Measurements from ENCODE around the gene THAP4.

THAP4 gene

DNA sequence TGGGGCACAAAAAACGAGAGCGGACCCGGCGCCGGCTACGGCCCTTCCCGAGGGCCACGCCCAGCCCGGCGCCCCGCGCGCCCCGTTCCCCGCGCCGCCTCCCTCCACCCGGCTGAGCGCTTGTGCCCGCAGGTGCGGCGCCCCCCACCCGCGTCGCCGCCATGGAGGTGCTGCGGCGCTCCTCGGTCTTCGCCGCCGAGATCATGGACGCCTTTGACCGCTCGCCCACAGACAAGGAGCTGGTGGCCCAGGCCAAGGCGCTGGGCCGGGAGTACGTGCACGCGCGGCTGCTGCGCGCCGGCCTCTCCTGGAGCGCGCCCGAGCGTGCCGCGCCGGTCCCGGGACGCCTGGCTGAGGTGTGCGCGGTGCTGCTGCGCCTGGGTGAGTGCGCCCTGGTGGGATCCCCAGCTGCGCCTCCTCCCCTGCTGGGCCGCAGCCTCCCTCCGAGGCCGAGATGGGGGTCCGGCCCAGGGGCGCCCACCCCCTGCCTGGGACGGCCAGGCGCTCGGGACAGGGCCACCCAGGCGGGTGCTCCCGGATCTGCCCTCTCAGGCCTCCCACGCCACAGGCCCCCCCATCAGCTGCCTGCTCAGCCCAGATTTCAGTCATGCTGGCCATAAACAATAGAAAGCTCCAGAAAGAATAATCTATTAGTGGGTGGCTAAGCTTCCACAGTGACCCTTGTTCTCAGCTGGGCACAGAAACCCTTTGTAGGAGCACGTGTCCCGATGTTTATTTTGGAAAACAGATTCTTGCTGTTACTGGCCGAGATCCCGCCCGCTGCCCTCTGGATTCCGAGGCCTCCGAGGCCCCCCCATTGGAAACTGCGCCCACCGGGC is 77.4 kb downstream of the THAP4 start:
- peak overlapping the region; percentile 65 for H3K4me3 ChIP-seq (replicated peaks; ENCODE audit: low read depth, low read length)
- DNase-seq (ENCODE audit: extremely low read depth, low read depth), result no peak
- TF ChIP-seq, protein P1, sequence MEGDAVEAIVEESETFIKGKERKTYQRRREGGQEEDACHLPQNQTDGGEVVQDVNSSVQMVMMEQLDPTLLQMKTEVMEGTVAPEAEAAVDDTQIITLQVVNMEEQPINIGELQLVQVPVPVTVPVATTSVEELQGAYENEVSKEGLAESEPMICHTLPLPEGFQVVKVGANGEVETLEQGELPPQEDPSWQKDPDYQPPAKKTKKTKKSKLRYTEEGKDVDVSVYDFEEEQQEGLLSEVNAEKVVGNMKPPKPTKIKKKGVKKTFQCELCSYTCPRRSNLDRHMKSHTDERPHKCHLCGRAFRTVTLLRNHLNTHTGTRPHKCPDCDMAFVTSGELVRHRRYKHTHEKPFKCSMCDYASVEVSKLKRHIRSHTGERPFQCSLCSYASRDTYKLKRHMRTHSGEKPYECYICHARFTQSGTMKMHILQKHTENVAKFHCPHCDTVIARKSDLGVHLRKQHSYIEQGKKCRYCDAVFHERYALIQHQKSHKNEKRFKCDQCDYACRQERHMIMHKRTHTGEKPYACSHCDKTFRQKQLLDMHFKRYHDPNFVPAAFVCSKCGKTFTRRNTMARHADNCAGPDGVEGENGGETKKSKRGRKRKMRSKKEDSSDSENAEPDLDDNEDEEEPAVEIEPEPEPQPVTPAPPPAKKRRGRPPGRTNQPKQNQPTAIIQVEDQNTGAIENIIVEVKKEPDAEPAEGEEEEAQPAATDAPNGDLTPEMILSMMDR (IDR thresholded peaks at IDR 0.05; ENCODE audit: low read depth, low read length, missing control alignments), result no peak

DNA sequence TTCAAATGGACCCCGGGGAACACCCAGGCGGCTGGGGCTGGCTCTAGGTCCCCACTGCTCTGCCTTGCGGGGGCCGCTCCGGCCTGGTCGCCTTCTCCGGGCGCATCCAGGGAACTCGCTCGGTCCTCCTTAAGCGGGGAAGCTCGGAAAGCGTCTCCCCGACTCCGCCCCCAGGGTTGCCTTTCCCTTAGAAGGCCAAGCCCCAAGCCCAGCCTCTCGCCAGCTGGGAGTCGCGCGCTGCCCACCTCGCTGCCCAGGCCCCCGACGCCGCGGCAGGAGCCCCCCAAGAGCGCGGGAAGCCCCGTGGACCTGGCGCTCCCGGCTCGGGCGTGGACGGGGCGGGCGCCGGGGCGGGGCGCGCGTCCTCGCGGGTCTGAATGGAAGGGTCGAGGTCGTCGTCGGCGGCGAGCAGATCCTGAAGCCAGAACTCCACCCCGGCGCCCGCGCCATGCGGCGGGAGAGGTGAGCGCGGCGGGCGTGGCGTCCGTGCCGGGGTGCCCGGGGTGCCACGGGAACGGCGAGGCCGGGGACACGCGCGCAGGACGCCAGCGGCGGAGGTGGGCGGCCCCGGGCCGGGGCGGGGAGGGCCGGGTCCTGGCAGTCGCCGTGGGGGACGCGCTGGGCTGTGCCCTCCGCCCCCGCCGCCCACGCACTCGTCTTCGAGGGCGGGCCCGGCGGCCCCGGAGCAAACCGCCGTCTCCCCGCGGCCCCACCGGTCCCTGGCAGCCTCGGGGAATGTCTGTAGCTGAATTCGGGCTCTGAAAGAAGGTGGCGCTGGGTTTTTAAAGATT is 78.2 kb downstream of the THAP4 start, which contains the start of gene BOK:
Gene BOK, plus strand, starts transcription at position 214 of the 791 bp plus-strand sequence. CDS start 739 bp downstream, outside the sequence.
- peak; percentile 30 for DNase-seq (ENCODE audit: extremely low read depth, low read depth)
- peak within 1 kb of the TSS; percentile 65 for H3K4me3 ChIP-seq (replicated peaks; ENCODE audit: low read depth, low read length)
- TF ChIP-seq, protein P1 (IDR thresholded peaks at IDR 0.05; ENCODE audit: low read depth, low read length, missing control alignments), result no peak

DNA sequence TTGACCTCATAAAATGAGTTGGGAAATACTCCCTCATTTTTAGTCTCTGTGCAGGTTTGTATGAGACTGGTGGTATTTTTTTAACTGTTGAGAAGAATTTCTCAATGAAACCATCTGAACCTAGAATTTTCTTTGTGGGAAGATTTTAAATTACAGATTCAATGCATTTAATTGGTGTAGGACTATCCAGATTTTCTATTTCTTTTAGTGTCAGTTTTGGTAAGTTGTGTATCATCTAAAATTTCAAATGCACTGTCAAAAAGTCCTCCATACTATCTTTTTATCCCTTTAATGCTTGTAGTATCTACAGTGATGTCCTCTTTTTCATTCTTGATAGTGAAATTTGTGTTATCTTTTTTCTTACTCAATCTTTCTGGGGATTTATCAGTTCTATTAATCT is 80.2 kb downstream of the THAP4 start:
- TF ChIP-seq, protein P1 (IDR thresholded peaks at IDR 0.05; ENCODE audit: low read depth, low read length, missing control alignments), result no peak
- H3K4me3 ChIP-seq (replicated peaks; ENCODE audit: low read depth, low read length), result no peak overlapping the region
- DNase-seq (ENCODE audit: extremely low read depth, low read depth), result no peak

DNA sequence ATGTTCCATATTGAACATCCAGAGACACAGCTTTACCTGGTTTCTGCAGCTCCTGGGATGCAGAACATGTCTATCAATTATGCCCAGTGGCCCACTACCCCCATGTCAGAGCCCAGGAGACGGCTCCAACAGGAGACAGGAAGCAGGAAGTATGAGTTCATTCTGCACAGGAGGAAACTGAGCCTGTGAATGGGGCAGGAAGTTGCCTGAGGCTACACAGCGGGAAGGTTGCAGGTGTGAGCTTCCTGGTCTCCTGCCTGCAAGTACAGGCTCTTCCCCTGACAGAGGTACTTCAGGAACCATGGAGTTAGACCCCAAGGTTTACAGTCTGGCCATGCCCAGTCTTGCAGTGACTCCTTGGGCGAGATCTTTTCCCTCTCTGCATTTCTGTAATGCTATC is 81.2 kb downstream of the THAP4 start:
- H3K4me3 ChIP-seq (replicated peaks; ENCODE audit: low read depth, low read length), result no peak overlapping the region
- TF ChIP-seq, protein P1 (IDR thresholded peaks at IDR 0.05; ENCODE audit: low read depth, low read length, missing control alignments), result no peak
- no peak for DNase-seq (ENCODE audit: extremely low read depth, low read depth)

DNA sequence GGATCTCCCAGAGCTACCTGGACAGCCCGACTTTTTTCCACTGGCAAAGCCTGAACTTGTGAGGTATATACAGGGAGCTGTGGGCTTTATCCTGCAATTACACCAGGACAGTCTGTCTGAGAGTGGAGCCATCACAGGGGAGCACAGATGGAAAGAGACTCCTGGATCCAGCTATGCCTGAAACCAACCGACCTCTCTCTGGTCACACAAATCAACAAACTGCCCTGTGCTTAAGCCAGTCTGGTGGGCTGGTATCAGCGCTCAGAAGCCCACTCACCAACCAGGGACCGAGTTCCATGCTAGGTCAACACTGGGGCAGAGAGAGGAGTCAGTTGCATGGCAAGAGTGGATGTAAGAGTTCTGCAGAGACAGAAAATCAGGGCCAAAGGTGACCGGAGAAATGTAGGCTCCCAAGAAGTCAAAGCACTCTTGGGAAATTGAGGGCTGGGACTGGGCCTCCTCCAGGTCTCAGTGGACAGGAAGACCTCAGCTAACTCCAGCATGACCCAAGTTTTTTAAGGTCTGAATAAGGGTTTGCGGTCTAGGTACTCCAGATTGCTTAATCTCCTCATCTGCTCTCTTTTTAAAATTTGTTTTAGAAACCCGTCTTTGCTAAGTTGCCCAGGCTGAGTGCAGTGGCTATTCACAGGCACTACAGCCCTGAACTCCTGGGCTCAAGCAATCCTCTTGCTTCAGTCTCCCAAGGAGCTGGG is 82.2 kb downstream of the THAP4 start:
- H3K4me3 ChIP-seq (replicated peaks; ENCODE audit: low read depth, low read length), result no peak overlapping the region
- no peak for DNase-seq (ENCODE audit: extremely low read depth, low read depth)
- TF ChIP-seq, protein P1 (IDR thresholded peaks at IDR 0.05; ENCODE audit: low read depth, low read length, missing control alignments), result no peak

DNA sequence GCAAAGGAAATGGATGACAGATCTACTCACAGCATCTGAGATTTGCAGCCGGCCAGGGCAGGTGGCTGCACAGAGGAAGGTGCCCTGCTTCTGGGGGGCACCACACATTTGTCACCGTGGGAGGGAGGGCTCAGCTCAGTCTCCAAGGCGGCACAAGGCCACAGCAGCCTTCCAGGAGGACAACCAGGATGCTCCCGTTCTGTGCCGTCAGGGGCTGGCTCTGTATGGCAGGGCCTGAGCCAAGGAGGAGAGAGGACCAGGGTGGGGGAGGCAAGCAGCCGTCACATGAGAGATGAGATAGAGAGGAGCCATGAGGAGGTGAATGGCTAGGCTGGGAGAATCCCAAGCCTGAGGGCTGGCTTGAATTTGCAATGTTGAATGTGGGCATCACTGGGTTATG is 83.0 kb downstream of the THAP4 start:
- no peak overlapping the region for H3K4me3 ChIP-seq (replicated peaks; ENCODE audit: low read depth, low read length)
- TF ChIP-seq, protein P1 (IDR thresholded peaks at IDR 0.05; ENCODE audit: low read depth, low read length, missing control alignments), result no peak
- no peak for DNase-seq (ENCODE audit: extremely low read depth, low read depth)

Data from HFF-Myc (cell line).